H9 (cell line): ENCODE results near the gene ZNF283. TPM values are rescaled to one million over a fixed set of nuclear protein-coding genes. Genes with fewer than 3 reads are reported as not detected.

Experiments used
- DNase-seq: peaks from one replicate; pipeline ENCODE4 v3.0.0-alpha.2; 2017
- H2AFZ ChIP-seq: one replicate; pipeline ENCODE4 v1.6.1; 2013; ENCODE audit warnings: mild to moderate bottlenecking, low read length, control low read depth, moderate library complexity
- H2AK5ac ChIP-seq: 2 replicates; pipeline ENCODE4 v1.6.1; 2013; ENCODE audit warnings: low read length, control low read depth, mixed read lengths; ENCODE audit not compliant: insufficient read length
- H2BK120ac ChIP-seq: one replicate; pipeline ENCODE4 v1.6.1; 2013; ENCODE audit warnings: low read depth, mild to moderate bottlenecking, low read length, control low read depth, inconsistent platforms; ENCODE audit not compliant: poor library complexity, severe bottlenecking
- H2BK12ac ChIP-seq: 2 replicates; pipeline ENCODE4 v1.6.1; 2013; ENCODE audit warnings: low read length, control low read depth, mixed read lengths, low read depth; ENCODE audit not compliant: insufficient read length
- H2BK15ac ChIP-seq: 2 replicates; pipeline ENCODE4 v1.6.1; 2013; ENCODE audit warnings: low read depth, low read length, control low read depth
- H2BK20ac ChIP-seq: one replicate; pipeline ENCODE4 v1.6.1; 2013; ENCODE audit warnings: low read depth, mild to moderate bottlenecking, low read length, control low read depth, inconsistent platforms; ENCODE audit not compliant: poor library complexity, severe bottlenecking
- H2BK5ac ChIP-seq: 2 replicates; pipeline ENCODE4 v1.6.1; 2013; ENCODE audit warnings: low read length, control low read depth, mixed read lengths; ENCODE audit not compliant: insufficient read length
- H3K14ac ChIP-seq: 2 replicates; pipeline ENCODE4 v1.6.1; 2013; ENCODE audit warnings: low read length, control low read depth; ENCODE audit not compliant: insufficient read depth
- H3K18ac ChIP-seq: 2 replicates; pipeline ENCODE4 v1.6.1; 2013; ENCODE audit warnings: low read depth, mild to moderate bottlenecking, mixed read lengths, low read length, control low read depth; ENCODE audit not compliant: insufficient read length
- H3K23ac ChIP-seq: 2 replicates; pipeline ENCODE4 v1.6.1; 2013; ENCODE audit warnings: low read length, control low read depth, mixed read lengths, low read depth; ENCODE audit not compliant: insufficient read length
- H3K23me2 ChIP-seq: 2 replicates; pipeline ENCODE4 v1.6.1; 2013; ENCODE audit warnings: low read depth, mild to moderate bottlenecking, mixed read lengths, low read length, control low read depth; ENCODE audit not compliant: insufficient read length, poor library complexity, severe bottlenecking
- H3K27ac ChIP-seq: 2 replicates; pipeline ENCODE4 v1.5.1; 2013; ENCODE audit warnings: low read length, control low read depth, mixed read lengths, low read depth; ENCODE audit not compliant: insufficient read length
- H3K27me3 ChIP-seq: 2 replicates; pipeline ENCODE4 v1.6.1; 2013; ENCODE audit warnings: low read length, control low read depth, inconsistent platforms; ENCODE audit not compliant: insufficient read depth
- H3K4ac ChIP-seq: 2 replicates; pipeline ENCODE4 v1.6.1; 2013; ENCODE audit warnings: low read depth, mild to moderate bottlenecking, control low read depth, inconsistent platforms, low read length, moderate library complexity
- H3K4me1 ChIP-seq: 2 replicates; pipeline ENCODE4 v1.6.1; 2013; ENCODE audit warnings: low read length, control low read depth, inconsistent platforms; ENCODE audit not compliant: insufficient read depth
- H3K4me2 ChIP-seq: 2 replicates; pipeline ENCODE4 v1.6.1; 2013; ENCODE audit warnings: low read length, control low read depth, mixed read lengths; ENCODE audit not compliant: insufficient read length, insufficient read depth
- H3K56ac ChIP-seq: 2 replicates; pipeline ENCODE4 v1.6.1; 2013; ENCODE audit warnings: low read depth, mild to moderate bottlenecking, mixed read lengths, low read length, control low read depth; ENCODE audit not compliant: insufficient read length
- H3K79me1 ChIP-seq: 2 replicates; pipeline ENCODE4 v1.6.1; 2013; ENCODE audit warnings: low read depth, mild to moderate bottlenecking, moderate library complexity, low read length, control low read depth, inconsistent platforms; ENCODE audit not compliant: insufficient read depth, poor library complexity, severe bottlenecking
- H3K79me2 ChIP-seq: 2 replicates; pipeline ENCODE4 v1.6.1; 2013; ENCODE audit warnings: low read length, control low read depth, inconsistent platforms; ENCODE audit not compliant: insufficient read depth
- H3K9ac ChIP-seq: 2 replicates; pipeline ENCODE4 v1.6.1; 2013; ENCODE audit warnings: low read length, control low read depth, mixed read lengths; ENCODE audit not compliant: insufficient read length; ENCODE audit errors: extremely low read depth
- H3K9me3 ChIP-seq: one replicate; pipeline ENCODE4 v1.6.1; 2013; ENCODE audit warnings: low read depth, low read length, inconsistent platforms; ENCODE audit not compliant: control insufficient read depth
- H3T11ph ChIP-seq: one replicate; pipeline ENCODE4 v1.6.1; 2013; ENCODE audit warnings: mild to moderate bottlenecking, low read length, control low read depth, inconsistent platforms
- H4K20me1 ChIP-seq: one replicate; pipeline ENCODE4 v1.6.1; 2013; ENCODE audit not compliant: control insufficient read depth, insufficient read length, insufficient read depth
- H4K5ac ChIP-seq: 2 replicates; pipeline ENCODE4 v1.6.1; 2013; ENCODE audit warnings: low read depth, mild to moderate bottlenecking, mixed read lengths, low read length, control low read depth; ENCODE audit not compliant: insufficient read length
- H4K8ac ChIP-seq: replicated peaks from 2 replicates; pipeline ENCODE4 v1.6.1; 2013; ENCODE audit warnings: low read length, control low read depth, mixed read lengths, low read depth; ENCODE audit not compliant: insufficient read length
- H4K91ac ChIP-seq: 2 replicates; pipeline ENCODE4 v1.6.1; 2013; ENCODE audit warnings: low read depth, mild to moderate bottlenecking, moderate library complexity, mixed read lengths, low read length, control low read depth; ENCODE audit not compliant: insufficient read length
- H3K27ac Mint-ChIP-seq, 3 experiments: 2 replicates in 2 of 3; 3 replicates in 1 of 3; pipeline ENCODE4 v1.8.0; 2020 to 2021; ENCODE audit warnings: mixed read lengths in 3 of 3, mild to moderate bottlenecking in 1 of 3, moderate library complexity in 1 of 3
- H3K27me3 Mint-ChIP-seq: 2 replicates; pipeline ENCODE4 v1.8.0; 2021; ENCODE audit warnings: low read depth, mild to moderate bottlenecking, moderate library complexity, mixed read lengths
- H3K36me3 Mint-ChIP-seq, 3 experiments: 2 replicates in 2 of 3; 3 replicates in 1 of 3; pipeline ENCODE4 v1.8.0; 2020 to 2021; ENCODE audit warnings: low read depth in 3 of 3, mixed read lengths in 3 of 3; ENCODE audit not compliant: insufficient read depth in 1 of 3
- H3K4me1 Mint-ChIP-seq, 2 experiments: 2 replicates each; pipeline ENCODE4 v1.8.0; 2020; ENCODE audit warnings: mixed read lengths in 2 of 2
- H3K4me3 Mint-ChIP-seq, 2 experiments: 2 replicates in 1 of 2; 3 replicates in 1 of 2; pipeline ENCODE4 v1.8.0; 2020 to 2021; ENCODE audit warnings: mild to moderate bottlenecking in 2 of 2, mixed read lengths in 2 of 2, moderate library complexity in 1 of 2
- H3K9me3 Mint-ChIP-seq, 2 experiments: 2 replicates in 1 of 2; 3 replicates in 1 of 2; pipeline ENCODE4 v1.8.0; 2020; ENCODE audit warnings: mild to moderate bottlenecking in 2 of 2, mixed read lengths in 2 of 2, moderate library complexity in 1 of 2
- WGBS: extraction: QIAGEN DNeasy Blood & Tissue Kit; methylation state at CpG from one replicate; pipeline ENCODE4 v1.1.7; 2013; ENCODE audit warnings: missing lambda C conversion rate, low lambda C conversion rate, mixed read lengths; ENCODE audit not compliant: insufficient read length; ENCODE audit errors: extremely low coverage; 5-methylcytosine and 5-hydroxymethylcytosine counted together
- total RNA-seq: library from RNA; stranded (reverse); gene quantifications from 2 replicates; pipeline ENCODE4 v1.2.1, GENCODE V29; 2021
- TF ChIP-seq, protein P1 (sequence below): fragments of 200-600 bp; sonication (generic); conservative IDR thresholded peaks from 3 replicates; pipeline ENCODE4 v1.8.0; 2021; ENCODE audit warnings: antibody characterized with exemption, mild to moderate bottlenecking

The ZNF283 gene
- total RNA-seq, 1 experiment from 2014 or later, result 10.4 TPM

DNA sequence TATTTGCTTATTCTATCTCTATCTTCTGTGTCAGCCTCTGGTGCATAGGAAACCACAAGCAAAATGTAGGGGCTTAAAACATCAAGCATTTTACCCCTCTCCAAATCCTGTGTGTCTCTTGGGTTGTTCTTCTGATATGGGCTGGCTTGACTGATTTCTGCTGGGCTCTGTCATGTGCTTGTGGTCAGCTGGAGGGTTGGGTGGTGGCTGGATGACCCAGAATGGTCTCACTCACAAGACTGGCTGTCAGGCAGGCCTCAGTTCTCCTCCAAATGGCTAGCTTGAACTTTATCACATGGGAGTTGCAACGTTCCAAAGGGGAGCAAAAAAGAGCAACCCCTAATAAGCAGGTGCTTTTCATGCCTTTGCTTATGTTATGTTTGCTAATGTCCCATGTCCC, 15.3 kb upstream of the ZNF283 start:
- Histone ChIP-seq H3K14ac (no peak overlapping the region), H2AK5ac (no peak overlapping the region), H4K20me1 (no peaks in the 10 kb centered on the region), H3K23ac (no peak overlapping the region), H3T11ph (no peak overlapping the region), H4K91ac (no peak overlapping the region), H3K9me3 (no peaks in the 10 kb centered on the region), H2AFZ (no peak overlapping the region), H3K79me1 (no peaks in the 10 kb centered on the region), H2BK15ac (no peak overlapping the region), H3K23me2 (no peaks in the 10 kb centered on the region), H3K9ac (no peak overlapping the region), H2BK120ac (no peak overlapping the region), H2BK20ac (no peak overlapping the region), H3K27ac (no peak overlapping the region), H3K4me1 (no peaks in the 10 kb centered on the region), H4K8ac (no peak overlapping the region), H2BK12ac (no peak overlapping the region), H3K18ac (no peak overlapping the region), H3K79me2 (no peaks in the 10 kb centered on the region), H3K4me2 (no peak overlapping the region), H4K5ac (no peak overlapping the region), H2BK5ac (no peak overlapping the region), H3K4ac (no peak overlapping the region), H3K27me3 (no peaks in the 10 kb centered on the region), H3K56ac (no peak overlapping the region)
- Mint-ChIP-seq H3K27ac (no peak overlapping the region), H3K4me3 (no peak overlapping the region), H3K27me3 (peaks cover 28% of the 10 kb centered on the region), H3K9me3 (peaks cover under 1 to 10% of the 10 kb centered on the region in 2 experiments; a peak in 4 of 5 replicates), H3K36me3 (no peaks in the 10 kb centered on the region), H3K4me1 (peaks cover 0 to 2% of the 10 kb centered on the region in 2 experiments; a peak in 2 of 4 replicates)
- WGBS, result no CpG with 5 or more reads among the region's 1 CpG
- DNase-seq, result no peak
- TF ChIP-seq, protein P1, sequence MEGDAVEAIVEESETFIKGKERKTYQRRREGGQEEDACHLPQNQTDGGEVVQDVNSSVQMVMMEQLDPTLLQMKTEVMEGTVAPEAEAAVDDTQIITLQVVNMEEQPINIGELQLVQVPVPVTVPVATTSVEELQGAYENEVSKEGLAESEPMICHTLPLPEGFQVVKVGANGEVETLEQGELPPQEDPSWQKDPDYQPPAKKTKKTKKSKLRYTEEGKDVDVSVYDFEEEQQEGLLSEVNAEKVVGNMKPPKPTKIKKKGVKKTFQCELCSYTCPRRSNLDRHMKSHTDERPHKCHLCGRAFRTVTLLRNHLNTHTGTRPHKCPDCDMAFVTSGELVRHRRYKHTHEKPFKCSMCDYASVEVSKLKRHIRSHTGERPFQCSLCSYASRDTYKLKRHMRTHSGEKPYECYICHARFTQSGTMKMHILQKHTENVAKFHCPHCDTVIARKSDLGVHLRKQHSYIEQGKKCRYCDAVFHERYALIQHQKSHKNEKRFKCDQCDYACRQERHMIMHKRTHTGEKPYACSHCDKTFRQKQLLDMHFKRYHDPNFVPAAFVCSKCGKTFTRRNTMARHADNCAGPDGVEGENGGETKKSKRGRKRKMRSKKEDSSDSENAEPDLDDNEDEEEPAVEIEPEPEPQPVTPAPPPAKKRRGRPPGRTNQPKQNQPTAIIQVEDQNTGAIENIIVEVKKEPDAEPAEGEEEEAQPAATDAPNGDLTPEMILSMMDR, result no peak
